SK-N-SH (cell line): Measurements from ENCODE around the gene DNAH6. TPM values are rescaled to one million over a fixed set of nuclear protein-coding genes. Genes with fewer than 3 reads are reported as not detected.

Source experiments
- CTCF ChIA-PET: fragments of 300-600, 350-600 bp; formaldehyde crosslinking; extraction: SDS; loops from one replicate; lab custom pipeline; 2021; lab: Yijun Ruan, JAX
- POLR2A ChIA-PET: fragments of 350-600 bp; sonication (Branson Sonifier 250); formaldehyde crosslinking; extraction: SDS; loops from one replicate; lab custom pipeline; 2020; ENCODE audit warnings: antibody characterized with exemption, inconsistent platforms; lab: Yijun Ruan, JAX
- DNase-seq: peaks from one replicate; pipeline ENCODE4 v3.0.0; 2012
- H2AFZ ChIP-seq: fragments of 200-600 bp; sonication (generic); 2 replicates; pipeline ENCODE4 v1.8.1; 2016; ENCODE audit warnings: antibody characterized with exemption, mild to moderate bottlenecking, low read depth
- H3F3A ChIP-seq: fragments of 200-600 bp; sonication (generic); replicated peaks from 2 replicates; pipeline ENCODE3; 2016; ENCODE audit warnings: antibody characterized with exemption, mild to moderate bottlenecking; ENCODE audit not compliant: insufficient read depth
- H3K27ac ChIP-seq, 2 experiments: fragments of 200-500 bp in 1 of 2; fragments of 200-600 bp in 1 of 2; sonication (Bioruptor generic) in 1 of 2; sonication (generic), shearing (Covaris generic) in 1 of 2; 2 replicates each; pipeline versions ENCODE4 v1.5.1 to v1.6.1; 2014 to 2016; ENCODE audit warnings: low read depth in 2 of 2, inconsistent platforms in 1 of 2, low read length in 1 of 2, mild to moderate bottlenecking in 1 of 2, mixed read lengths in 1 of 2
- H3K27me3 ChIP-seq: fragments of 200-600 bp; sonication (generic), shearing (Covaris generic); 2 replicates; pipeline ENCODE4 v1.6.1; 2016; ENCODE audit warnings: mixed run types; ENCODE audit not compliant: insufficient read depth
- H3K36me3 ChIP-seq, 2 experiments: fragments of 200-500 bp in 1 of 2; fragments of 200-600 bp in 1 of 2; sonication (Bioruptor generic) in 1 of 2; sonication (generic) in 1 of 2; replicated peaks in 1 of 2; 2 replicates each; pipeline versions ENCODE3 to v1.5.1; 2014 to 2016; ENCODE audit warnings: low read length in 1 of 2, mild to moderate bottlenecking in 1 of 2; ENCODE audit not compliant: insufficient read depth in 2 of 2, control insufficient read depth in 1 of 2
- H3K4me1 ChIP-seq, 2 experiments: fragments of 200-500 bp in 1 of 2; fragments of 200-600 bp in 1 of 2; sonication (Bioruptor generic) in 1 of 2; sonication (generic), shearing (Covaris generic) in 1 of 2; 2 replicates each; pipeline versions ENCODE4 v1.5.1 to v1.6.1; 2014 to 2016; ENCODE audit warnings: low read depth in 1 of 2, low read length in 1 of 2, mixed run types in 1 of 2; ENCODE audit not compliant: insufficient read depth in 2 of 2, control insufficient read depth in 1 of 2
- H3K4me2 ChIP-seq: fragments of 200-600 bp; sonication (generic), shearing (Covaris generic); 2 replicates; pipeline ENCODE4 v1.6.1; 2017; ENCODE audit warnings: mixed run types
- H3K4me3 ChIP-seq, 2 experiments: fragments of 200-500 bp in 1 of 2; fragments of 200-600 bp in 1 of 2; sonication (Bioruptor generic) in 1 of 2; sonication (generic), shearing (Covaris generic) in 1 of 2; 2 replicates each; pipeline versions ENCODE4 v1.5.1 to v1.8.1; 2014 to 2016; ENCODE audit warnings: low read depth in 2 of 2, inconsistent platforms in 1 of 2, low read length in 1 of 2, mild to moderate bottlenecking in 1 of 2, mixed read lengths in 1 of 2, moderate library complexity in 1 of 2
- H3K79me2 ChIP-seq: fragments of 200-600 bp; sonication (generic); 2 replicates; pipeline ENCODE4 v1.8.1; 2017; ENCODE audit warnings: mild to moderate bottlenecking; ENCODE audit not compliant: insufficient read depth
- H3K9ac ChIP-seq: fragments of 200-600 bp; sonication (generic); 2 replicates; pipeline ENCODE4 v1.6.1; 2017; ENCODE audit warnings: mixed run types
- H3K9me2 ChIP-seq: fragments of 200-600 bp; sonication (generic); 2 replicates; pipeline ENCODE4 v1.6.1; 2017; ENCODE audit warnings: mixed run types
- H3K9me3 ChIP-seq: fragments of 200-600 bp; sonication (generic); 2 replicates; pipeline ENCODE4 v1.6.1; 2017; ENCODE audit warnings: mixed run types, mild to moderate bottlenecking, moderate library complexity
- H4K20me1 ChIP-seq: fragments of 200-600 bp; sonication (generic); 2 replicates; pipeline ENCODE4 v1.6.1; 2017; ENCODE audit warnings: mild to moderate bottlenecking, mixed run types; ENCODE audit not compliant: insufficient read depth
- EP300 ChIP-seq, 2 experiments: IDR thresholded peaks; 2 replicates each; pipeline versions ENCODE4 v1.4.0 to v1.6.1; 2012; ENCODE audit warnings: borderline replicate concordance in 1 of 2, low read depth in 1 of 2, low read length in 1 of 2
- EZH2phosphoT487 ChIP-seq: fragments of 200-600 bp; sonication (generic); IDR thresholded peaks from 2 replicates; pipeline ENCODE4 v1.6.1; 2017; ENCODE audit warnings: low read depth, mixed run types, mild to moderate bottlenecking, antibody characterized with exemption, moderate library complexity, borderline replicate concordance
- FOSL2 ChIP-seq: IDR thresholded peaks from 2 replicates; pipeline ENCODE4 v1.4.0; 2012; ENCODE audit warnings: low read depth, mild to moderate bottlenecking, moderate library complexity, borderline replicate concordance
- FOXM1 ChIP-seq: IDR thresholded peaks from 2 replicates; pipeline ENCODE4 v1.4.0; 2012; ENCODE audit warnings: low read depth, mild to moderate bottlenecking
- GABPA ChIP-seq: IDR thresholded peaks from 2 replicates; pipeline ENCODE4 v1.4.0; 2012; ENCODE audit warnings: low read depth, mild to moderate bottlenecking
- IRF3 ChIP-seq: fragments of 150-350 bp; IDR thresholded peaks from 2 replicates; pipeline ENCODE4 v1.6.1; 2016; ENCODE audit warnings: mild to moderate bottlenecking, low read depth, low read length
- MAX ChIP-seq: IDR thresholded peaks from 2 replicates; pipeline ENCODE4 v1.4.0; 2012; ENCODE audit warnings: low read depth
- MEF2A ChIP-seq: IDR thresholded peaks from 2 replicates; pipeline ENCODE4 v1.4.0; 2012; ENCODE audit warnings: low read depth, borderline replicate concordance
- MXI1 ChIP-seq: IDR thresholded peaks from 2 replicates; pipeline ENCODE4 v1.6.1; 2012; ENCODE audit warnings: mild to moderate bottlenecking, low read depth, low read length, improper control_type of control experiment
- PBX3 ChIP-seq: IDR thresholded peaks from 2 replicates; pipeline ENCODE4; 2012
- RAD21 ChIP-seq: IDR thresholded peaks from 2 replicates; pipeline ENCODE4 v1.6.1; 2012; ENCODE audit warnings: mild to moderate bottlenecking, low read length
- RCOR1 ChIP-seq: fragments of 150-350 bp; IDR thresholded peaks from 2 replicates; pipeline ENCODE4 v1.6.1; 2017; ENCODE audit warnings: antibody characterized with exemption, low read length
- REST ChIP-seq: IDR thresholded peaks from 2 replicates; pipeline ENCODE4 v1.6.1; 2012; ENCODE audit warnings: mild to moderate bottlenecking, low read depth, low read length, moderate library complexity
- SMC3 ChIP-seq: IDR thresholded peaks from 2 replicates; pipeline ENCODE4 v1.6.1; 2012; ENCODE audit warnings: low read depth, low read length, improper control_type of control experiment
- TCF12 ChIP-seq: IDR thresholded peaks from 2 replicates; pipeline ENCODE4 v1.4.0; 2012
- WGBS: methylation state at CpG from one replicate; pipeline ENCODE4 v1.1.6; 2017; ENCODE audit warnings: low lambda C conversion rate; 5-methylcytosine and 5-hydroxymethylcytosine counted together
- polyA plus RNA-seq, 3 experiments: library from polyadenylated mRNA; depleted of rRNA; stranded (reverse); fragments of >200 nt; gene quantifications; 2 replicates each; pipeline ENCODE4 v1.2.3, GENCODE V29; 2012

Gene DNAH6
- polyA plus RNA-seq, 1 of the 3 experiments (the other 2 are of a cell fraction) = 0.03 TPM

- no peak for TF ChIP-seq EZH2phosphoT487
- no peak for TF ChIP-seq MXI1
- no peak for TF ChIP-seq TCF12
- TF ChIP-seq PBX3 = no peak
Measured at GRCh38 chr2:84844141-84844540, 327.8 kb downstream of the DNAH6 start (continued).

GRCh38 chr2:84846041-84846663 lies 329.9 kb downstream of the DNAH6 start:
- H4K20me1 ChIP-seq = no peaks in the 10 kb centered on the region
- H3K9me2 ChIP-seq = no peaks in the 10 kb centered on the region
- peaks cover 5% of the 10 kb centered on the region; the same call in 1 of the 2 replicates for H3K27me3 ChIP-seq
- no peak overlapping the region for H2AFZ ChIP-seq
- H3K27ac ChIP-seq = no peak overlapping the region
- TF ChIP-seq EP300 (IDR thresholded peaks at IDR 0.05; ENCODE audit: borderline replicate concordance in 1 of 2, low read depth in 1 of 2, low read length in 1 of 2) (no peak), GABPA (no peak), RCOR1 (no peak), MAX (no peak), REST (no peak), MEF2A (no peak), SMC3 (no peak), RAD21 (no peak), IRF3 (no peak), FOXM1 (no peak), FOSL2 (no peak), EZH2phosphoT487 (no peak), PBX3 (no peak)
- H3K4me1 ChIP-seq = no peaks in the 10 kb centered on the region
- H3K4me2 ChIP-seq = no peak overlapping the region
- ChIA-PET POLR2A (no interaction called here), CTCF (interaction anchor here (0.9 to 1.8 kb wide), 2 partner anchors 19 to 35 kb away, joined by 3 to 4 read pairs; partner anchors contain the start of gene TRABD2A)
- no peaks in the 10 kb centered on the region for H3K79me2 ChIP-seq
- H3F3A ChIP-seq = no peaks in the 10 kb centered on the region
- no peak for DNase-seq
- no peak overlapping the region for H3K9ac ChIP-seq
- WGBS = 14% methylated on average over 5 of the region's 5 CpGs
- H3K36me3 ChIP-seq = no peaks in the 10 kb centered on the region
- H3K9me3 ChIP-seq = no peaks in the 10 kb centered on the region
- H3K4me3 ChIP-seq = no peak overlapping the region
